ENCODE results near the gene KLHL10.

DNA sequence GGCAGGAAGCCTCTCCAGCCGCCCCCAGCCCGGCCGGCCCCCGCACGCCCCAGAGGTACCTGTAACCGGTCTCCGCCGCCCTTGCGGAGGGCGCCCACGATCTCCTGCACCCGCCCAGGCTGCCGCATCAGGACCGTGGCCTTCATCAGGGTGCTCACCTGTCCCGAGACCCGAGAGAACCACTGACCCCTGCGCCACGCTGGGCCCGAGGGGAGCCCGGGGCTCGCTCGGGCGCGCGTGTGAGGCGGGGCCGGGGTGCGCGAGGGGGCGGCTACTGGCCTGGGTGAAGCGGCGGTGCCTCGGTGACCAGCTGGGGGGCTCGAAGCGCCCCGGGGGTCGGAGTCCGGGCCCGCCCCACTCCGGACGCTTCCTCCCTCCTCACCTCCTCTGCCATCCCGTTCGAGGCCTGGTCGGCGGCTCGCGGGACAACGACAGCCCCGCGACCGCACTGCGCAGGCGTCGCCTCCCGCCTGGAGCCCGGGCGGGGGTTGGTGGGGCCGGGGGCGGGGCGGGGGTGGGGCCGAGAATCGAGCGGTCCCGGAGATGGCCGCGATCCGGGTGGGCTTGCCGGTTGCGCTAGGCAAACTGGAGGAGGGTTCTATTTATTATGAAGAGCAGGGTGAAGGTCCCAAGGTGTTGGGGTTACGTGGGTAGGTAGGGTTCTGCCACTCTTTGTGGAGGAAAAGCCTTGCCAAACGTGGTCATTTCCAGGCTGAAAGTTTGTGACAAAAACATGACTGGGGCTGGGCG lies 1.6 kb upstream of the KLHL10 start, which contains the start of gene NT5C3B:
- TF ChIP-seq, protein P1, sequence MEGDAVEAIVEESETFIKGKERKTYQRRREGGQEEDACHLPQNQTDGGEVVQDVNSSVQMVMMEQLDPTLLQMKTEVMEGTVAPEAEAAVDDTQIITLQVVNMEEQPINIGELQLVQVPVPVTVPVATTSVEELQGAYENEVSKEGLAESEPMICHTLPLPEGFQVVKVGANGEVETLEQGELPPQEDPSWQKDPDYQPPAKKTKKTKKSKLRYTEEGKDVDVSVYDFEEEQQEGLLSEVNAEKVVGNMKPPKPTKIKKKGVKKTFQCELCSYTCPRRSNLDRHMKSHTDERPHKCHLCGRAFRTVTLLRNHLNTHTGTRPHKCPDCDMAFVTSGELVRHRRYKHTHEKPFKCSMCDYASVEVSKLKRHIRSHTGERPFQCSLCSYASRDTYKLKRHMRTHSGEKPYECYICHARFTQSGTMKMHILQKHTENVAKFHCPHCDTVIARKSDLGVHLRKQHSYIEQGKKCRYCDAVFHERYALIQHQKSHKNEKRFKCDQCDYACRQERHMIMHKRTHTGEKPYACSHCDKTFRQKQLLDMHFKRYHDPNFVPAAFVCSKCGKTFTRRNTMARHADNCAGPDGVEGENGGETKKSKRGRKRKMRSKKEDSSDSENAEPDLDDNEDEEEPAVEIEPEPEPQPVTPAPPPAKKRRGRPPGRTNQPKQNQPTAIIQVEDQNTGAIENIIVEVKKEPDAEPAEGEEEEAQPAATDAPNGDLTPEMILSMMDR (IDR thresholded peaks at IDR 0.05; ENCODE audit: low read length) = no peak
- TF ChIP-seq EZH2phosphoT487 (IDR thresholded peaks at IDR 0.05; ENCODE audit: low read length) = no peak
